ENCODE measurements around the gene PDHX. TPM values are rescaled to one million over a fixed set of nuclear protein-coding genes. Genes with fewer than 3 reads are reported as not detected.
A peak's percentile ranks its signal among the peaks of the same experiment; 100 is the strongest.

Gene PDHX
- total and polyA plus RNA-seq, 4 donors = 14.9 to 35.2 (median 24.0) TPM

- H3K9ac ChIP-seq (ENCODE audit: low read depth in 1 of 2, low read length in 2 of 2) = no peak overlapping the region
- TF ChIP-seq YY1 (IDR thresholded peaks at IDR 0.05) = no peak
- H3K27ac ChIP-seq (ENCODE audit: low read depth in 1 of 2, low read length in 2 of 2) = no peak overlapping the region
- H3K9me3 ChIP-seq (ENCODE audit: control insufficient read depth in 4 of 4, low read length in 3 of 4) = peaks cover 18 to 46% (median 27%) of the 10 kb centered on the region in 4 donors
- WGBS = 94% methylated on average over 3 of the region's 3 CpGs
- peaks cover 0 to 7% (median 0%) of the 10 kb centered on the region in 4 donors for H3K36me3 ChIP-seq (ENCODE audit: control insufficient read depth in 4 of 4, insufficient read depth in 3 of 4, low read depth in 1 of 4, low read length in 3 of 4)
- H3K4me3 ChIP-seq (ENCODE audit: low read depth in 1 of 3, low read length in 3 of 3) = no peak overlapping the region
- no peaks in the 10 kb centered on the region for H3K27me3 ChIP-seq (ENCODE audit: control insufficient read depth in 4 of 4, insufficient read depth in 4 of 4, low read length in 3 of 4)
- no peak for DNase-seq (ENCODE audit: low spot score)
- H3K4me1 ChIP-seq (ENCODE audit: control insufficient read depth in 4 of 4, insufficient read depth in 4 of 4, low read length in 3 of 4) = no peaks in the 10 kb centered on the region
Measured at GRCh38 chr11:34897171-34897870, 19.1 kb upstream of the PDHX start.

GRCh38 chr11:34898474-34898873 lies 17.9 kb upstream of the PDHX start:
- 97% methylated on average over 10 of the region's 10 CpGs for WGBS
- H3K27ac ChIP-seq (ENCODE audit: low read depth in 1 of 2, low read length in 2 of 2) = no peak overlapping the region
- no peak overlapping the region for H3K4me3 ChIP-seq (ENCODE audit: low read depth in 1 of 3, low read length in 3 of 3)
- H3K9ac ChIP-seq (ENCODE audit: low read depth in 1 of 2, low read length in 2 of 2) = no peak overlapping the region
- H3K9me3 ChIP-seq (ENCODE audit: control insufficient read depth in 4 of 4, low read length in 3 of 4) = peaks cover 18 to 46% (median 27%) of the 10 kb centered on the region in 4 donors
- no peak for TF ChIP-seq CTCF (IDR thresholded peaks at IDR 0.05; ENCODE audit: low read depth, low read length, missing input control)
- no peak for TF ChIP-seq YY1 (IDR thresholded peaks at IDR 0.05)
- no peak for TF ChIP-seq HNF4G (IDR thresholded peaks at IDR 0.05)
- no peak for TF ChIP-seq TAF1 (conservative IDR thresholded peaks at IDR 0.05)
- no peak for TF ChIP-seq HNF4A (conservative IDR thresholded peaks at IDR 0.05)
- TF ChIP-seq RAD21 (IDR thresholded peaks at IDR 0.05) = no peak
- TF ChIP-seq RXRA (IDR thresholded peaks at IDR 0.05) = no peak
- no peak for TF ChIP-seq JUND (IDR thresholded peaks at IDR 0.05)
- no peak for TF ChIP-seq SP1 (IDR thresholded peaks at IDR 0.05)
- no peak for TF ChIP-seq MAX (IDR thresholded peaks at IDR 0.05)
- no peak for TF ChIP-seq NR2F2 (IDR thresholded peaks at IDR 0.05)
- no peak for TF ChIP-seq FOXA2 (IDR thresholded peaks at IDR 0.05)
- no peak for TF ChIP-seq FOXA1 (IDR thresholded peaks at IDR 0.05)
- TF ChIP-seq GABPA (IDR thresholded peaks at IDR 0.05 in 1 of 2, conservative IDR thresholded peaks at IDR 0.05 in 1 of 2) = no peak
- TF ChIP-seq ATF3 (IDR thresholded peaks at IDR 0.05) = no peak
- TF ChIP-seq EGR1 (IDR thresholded peaks at IDR 0.05; ENCODE audit: low read depth in 2 of 2) = no peak
- no peak for DNase-seq (ENCODE audit: low spot score)
- no peaks in the 10 kb centered on the region for H3K27me3 ChIP-seq (ENCODE audit: control insufficient read depth in 4 of 4, insufficient read depth in 4 of 4, low read length in 3 of 4)
- no peaks in the 10 kb centered on the region for H3K4me1 ChIP-seq (ENCODE audit: control insufficient read depth in 4 of 4, insufficient read depth in 4 of 4, low read length in 3 of 4)
- peaks cover 0 to 7% (median 0%) of the 10 kb centered on the region in 4 donors for H3K36me3 ChIP-seq (ENCODE audit: control insufficient read depth in 4 of 4, insufficient read depth in 3 of 4, low read depth in 1 of 4, low read length in 3 of 4)

- no peaks in the 10 kb centered on the region for H3K4me1 ChIP-seq (ENCODE audit: control insufficient read depth in 4 of 4, insufficient read depth in 4 of 4, low read length in 3 of 4)
- no peak for TF ChIP-seq HNF4A (conservative IDR thresholded peaks at IDR 0.05)
- no peak for TF ChIP-seq ATF3 (IDR thresholded peaks at IDR 0.05)
- peaks cover 18 to 46% (median 27%) of the 10 kb centered on the region in 4 donors for H3K9me3 ChIP-seq (ENCODE audit: control insufficient read depth in 4 of 4, low read length in 3 of 4)
- H3K27me3 ChIP-seq (ENCODE audit: control insufficient read depth in 4 of 4, insufficient read depth in 4 of 4, low read length in 3 of 4) = no peaks in the 10 kb centered on the region
- peak overlapping the region in 1 of 3 donors; percentile 33 for H3K4me3 ChIP-seq (ENCODE audit: low read depth in 1 of 3, low read length in 3 of 3)
- no peak overlapping the region for H3K27ac ChIP-seq (ENCODE audit: low read depth in 1 of 2, low read length in 2 of 2)
- no peak for DNase-seq (ENCODE audit: low spot score)
- WGBS = 97% methylated on average over 5 of the region's 5 CpGs
- H3K9ac ChIP-seq (ENCODE audit: low read depth in 1 of 2, low read length in 2 of 2) = no peak overlapping the region
- peaks cover 0 to 7% (median 0%) of the 10 kb centered on the region in 4 donors for H3K36me3 ChIP-seq (ENCODE audit: control insufficient read depth in 4 of 4, insufficient read depth in 3 of 4, low read depth in 1 of 4, low read length in 3 of 4)
Measured at GRCh38 chr11:34899633-34900016, 16.8 kb upstream of the PDHX start.
